Stimulated activated CD4-positive, alpha-beta T cell treated with anti-CD3 and anti-CD28 coated beads, Interleukin-15, amount 100 ng/mL, for 48 hours (primary cell): Measurements from ENCODE around the gene ALDH16A1.

Experiments
- DNase-seq, 2 donors: peaks; one replicate each; pipeline ENCODE4 v3.0.0-alpha.2; 2020; ENCODE audit warnings: low read depth in 2 of 2

The ALDH16A1 gene

GRCh38 chr19:49512970-49513745 is 60.1 kb downstream of the ALDH16A1 start:
- no peak for DNase-seq

GRCh38 chr19:49513746-49514118 is 60.7 kb downstream of the ALDH16A1 start:
- DNase-seq: no peak

GRCh38 chr19:49514151-49514550 is 61.1 kb downstream of the ALDH16A1 start:
- no peak for DNase-seq

- no peak for DNase-seq
These were observed 62.7 kb downstream of the ALDH16A1 start for GRCh38 chr19:49515767-49516166.

- DNase-seq: no peak
These were observed 65.0 kb downstream of the ALDH16A1 start for GRCh38 chr19:49518033-49518432.
